Stimulated activated CD8-positive, alpha-beta memory T cell treated with anti-CD3 and anti-CD28 coated beads, Interleukin-12 subunit alpha, Interleukin-12 subunit beta, amount 100 ng/mL, for 24 hours (primary cell): ENCODE results near the gene PPP4R2.
"Not testable (repeated sequence)": the region's sequence is repeated elsewhere in the genome, so short reads cannot be mapped to it uniquely, and the experiment has no call there.

Experiments
- DNase-seq: peaks from one replicate; pipeline ENCODE4 v3.0.0-alpha.2; 2020; ENCODE audit errors: extremely low read depth

PPP4R2 gene

GRCh38 chr3:73026111-73026759 lies 29.6 kb downstream of the PPP4R2 start:
- DNase-seq: no peak

- no peak for DNase-seq
These were observed 30.1 kb downstream of the PPP4R2 start for GRCh38 chr3:73026760-73027113.

DNA sequence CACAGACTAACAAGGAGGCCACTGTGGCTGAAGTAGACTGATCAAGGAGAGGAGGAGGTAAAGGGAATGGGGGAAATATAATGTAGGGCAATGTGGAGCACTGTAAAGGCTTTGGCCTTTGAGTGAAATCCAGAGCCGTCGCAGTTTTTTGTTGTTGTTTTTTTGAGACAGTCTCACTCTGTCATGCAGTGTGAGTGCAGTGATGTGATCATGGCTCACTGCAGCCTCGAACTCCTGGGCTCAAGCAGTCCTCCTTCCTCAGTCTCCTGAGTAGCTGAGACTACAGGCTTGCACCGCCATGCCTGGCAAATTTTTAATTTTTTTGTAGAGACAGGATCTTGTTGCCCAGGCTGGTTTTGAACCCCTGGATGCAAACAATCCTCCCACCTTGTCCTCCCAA lies 32.2 kb downstream of the PPP4R2 start:
- no peak for DNase-seq

GRCh38 chr3:73029321-73029796 lies 32.7 kb downstream of the PPP4R2 start:
- DNase-seq: no peak

DNA sequence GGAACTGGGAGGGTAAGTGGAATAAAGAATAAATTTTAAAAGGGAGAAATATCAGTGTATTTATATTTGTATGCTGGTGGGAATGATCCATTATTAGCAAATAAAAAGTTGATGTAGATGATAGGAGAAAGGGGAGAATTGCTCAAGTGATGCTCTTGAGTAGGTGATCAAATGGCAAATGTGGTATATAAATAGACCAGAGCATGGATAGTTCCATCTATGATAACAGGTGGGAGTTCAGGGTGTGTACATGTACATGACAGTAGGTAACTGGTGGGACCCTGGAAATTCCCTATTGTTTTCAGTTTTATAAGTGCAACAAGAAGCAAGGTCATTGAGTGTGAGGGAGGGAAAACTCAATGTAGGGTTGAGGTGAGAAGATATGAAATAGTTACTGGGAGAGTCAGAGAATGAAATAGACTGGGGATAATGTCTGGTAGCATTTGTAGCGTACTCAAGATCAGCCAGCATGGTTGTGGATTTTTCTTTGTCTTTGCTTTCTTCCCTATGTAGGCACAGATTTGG lies 33.5 kb downstream of the PPP4R2 start:
- no peak for DNase-seq

GRCh38 chr3:73031573-73032103 lies 35.0 kb downstream of the PPP4R2 start:
- DNase-seq: no peak

DNA sequence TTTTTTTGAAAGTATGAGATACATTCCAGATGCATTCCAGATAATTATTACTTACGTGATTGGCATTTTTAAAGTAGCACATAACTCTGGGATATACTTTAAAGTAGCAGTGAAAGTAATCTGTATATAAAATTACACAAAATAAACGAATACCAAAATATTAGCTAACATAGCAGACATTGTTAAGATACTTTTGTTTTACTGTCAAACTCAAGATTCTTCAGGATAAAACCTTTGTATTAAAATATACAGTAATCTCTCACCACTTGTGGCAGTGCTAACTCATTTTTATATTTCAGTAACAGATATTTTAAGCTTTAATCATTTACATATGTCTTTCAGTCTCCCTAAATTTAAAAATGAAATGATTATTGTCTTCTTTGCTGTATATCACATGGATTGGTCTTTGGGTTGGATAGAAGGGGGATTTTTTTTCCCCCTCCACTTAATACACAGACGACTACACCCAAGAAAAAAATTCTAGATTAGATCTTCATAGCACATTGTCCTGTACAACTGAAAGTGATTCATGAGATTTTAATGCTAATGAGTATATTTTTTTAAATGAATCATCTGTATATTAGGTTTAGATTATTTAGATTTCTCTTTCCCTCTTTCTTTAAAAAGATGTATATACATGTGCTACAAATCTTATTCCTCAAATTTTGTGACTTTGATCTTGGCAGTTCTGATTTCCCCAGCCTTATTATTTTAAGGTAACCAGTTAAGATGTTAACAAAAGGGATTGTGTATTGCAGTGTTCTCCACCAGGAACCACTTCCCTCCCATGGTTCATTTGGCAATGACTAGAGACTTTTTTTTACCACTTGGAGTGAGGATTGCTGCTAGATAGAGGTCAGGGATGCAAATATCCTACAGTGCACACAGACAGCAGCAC lies 40.3 kb downstream of the PPP4R2 start:
- DNase-seq: no peak

DNA sequence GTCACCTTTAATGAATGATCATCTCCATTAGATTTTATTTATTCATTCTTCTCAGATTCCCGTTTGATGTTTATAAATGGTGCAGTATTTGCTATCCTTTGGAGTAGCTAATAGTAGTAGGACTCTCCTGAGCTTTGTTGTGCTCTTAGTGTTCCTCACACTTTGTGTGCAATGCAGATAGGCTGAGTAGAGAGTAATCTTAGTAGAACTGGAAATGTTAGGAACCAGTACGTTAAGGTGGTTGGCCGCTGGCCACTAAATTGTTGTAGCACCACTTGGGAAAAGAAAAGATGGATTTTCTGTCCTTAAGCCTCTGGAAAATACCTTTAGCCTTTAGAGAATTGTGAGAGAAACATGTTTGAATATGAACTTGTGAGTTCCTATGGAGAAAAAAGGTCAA lies 44.9 kb downstream of the PPP4R2 start:
- DNase-seq: no peak

- DNase-seq: no peak
These were observed 46.8 kb downstream of the PPP4R2 start for GRCh38 chr3:73043414-73043813.

GRCh38 chr3:73045391-73045790 lies 48.8 kb downstream of the PPP4R2 start:
- no peak for DNase-seq

DNA sequence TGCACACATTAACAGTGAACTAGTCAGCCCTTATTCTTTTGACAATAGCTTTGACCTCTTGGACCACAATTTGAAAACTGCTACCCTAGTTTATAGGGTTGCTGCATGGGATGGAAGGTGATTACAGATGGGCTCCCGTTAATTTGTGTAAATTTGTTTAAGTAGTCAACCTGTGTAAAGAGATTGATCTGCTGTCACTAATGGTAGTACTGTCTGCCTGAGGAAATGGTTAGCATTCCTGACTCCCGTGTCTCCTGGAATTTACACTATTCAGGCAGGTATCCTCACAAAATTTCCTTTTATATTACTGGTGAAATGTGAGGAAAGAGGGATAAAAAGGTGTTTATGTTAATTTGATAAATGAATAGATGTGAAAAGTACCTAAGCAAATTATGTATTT lies 49.6 kb downstream of the PPP4R2 start:
- DNase-seq: no peak

DNA sequence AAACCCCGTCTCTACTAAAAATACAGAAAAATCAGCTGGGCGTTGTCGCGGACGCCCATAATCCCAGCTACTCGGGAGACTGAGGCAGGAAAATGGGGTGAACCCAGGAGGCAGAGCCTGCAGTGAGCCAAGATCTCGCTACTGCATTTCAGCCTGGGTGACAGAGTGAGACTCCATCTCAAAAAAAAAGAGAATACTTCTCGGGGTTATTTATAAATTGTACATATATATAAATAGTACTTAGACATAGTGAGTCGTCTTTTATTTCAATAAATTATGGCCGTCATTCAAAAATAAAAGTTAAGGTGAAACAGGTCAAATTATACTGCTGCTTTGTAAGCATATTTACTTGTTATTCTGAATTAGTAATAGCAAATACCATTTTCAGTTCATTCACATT lies 52.7 kb downstream of the PPP4R2 start:
- no peak for DNase-seq

DNA sequence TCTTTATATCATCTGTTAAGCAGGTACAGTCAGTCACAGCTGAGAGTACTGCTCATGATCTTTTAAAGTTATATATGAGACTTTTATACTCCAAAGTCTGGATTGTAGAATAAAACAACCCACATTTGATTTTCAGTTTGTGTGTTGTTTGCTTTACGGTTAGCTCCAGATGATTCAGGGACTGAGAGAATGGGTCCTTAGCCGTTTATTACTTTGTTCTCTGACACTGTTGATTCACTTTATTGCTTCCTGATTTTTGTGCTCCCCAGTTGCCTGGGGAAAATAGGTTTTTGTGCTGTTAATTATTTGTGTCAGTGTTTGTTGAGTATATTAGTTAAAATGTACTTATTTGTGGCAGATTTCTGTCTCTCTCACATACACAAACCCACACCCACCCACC lies 56.2 kb downstream of the PPP4R2 start:
- DNase-seq: no peak

DNA sequence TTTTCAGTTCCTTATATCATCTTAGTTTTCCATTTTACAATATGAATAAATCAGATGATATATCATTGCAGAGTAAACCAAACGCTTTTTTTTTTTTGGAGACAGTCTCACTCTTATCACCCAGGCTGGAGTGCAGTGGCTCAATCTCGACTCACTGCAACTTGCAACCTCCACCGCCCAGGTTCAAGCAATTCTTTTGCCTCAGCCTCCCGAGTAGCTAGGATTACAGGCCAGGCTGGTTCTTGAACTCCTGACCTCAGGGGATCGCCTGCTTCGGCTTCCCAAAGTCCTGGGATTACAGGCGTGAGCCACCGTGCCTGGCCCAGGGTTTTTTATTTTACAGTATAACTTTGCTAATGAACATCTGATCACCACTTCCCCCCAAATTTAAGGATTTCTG lies 59.0 kb downstream of the PPP4R2 start:
- no peak for DNase-seq

DNA sequence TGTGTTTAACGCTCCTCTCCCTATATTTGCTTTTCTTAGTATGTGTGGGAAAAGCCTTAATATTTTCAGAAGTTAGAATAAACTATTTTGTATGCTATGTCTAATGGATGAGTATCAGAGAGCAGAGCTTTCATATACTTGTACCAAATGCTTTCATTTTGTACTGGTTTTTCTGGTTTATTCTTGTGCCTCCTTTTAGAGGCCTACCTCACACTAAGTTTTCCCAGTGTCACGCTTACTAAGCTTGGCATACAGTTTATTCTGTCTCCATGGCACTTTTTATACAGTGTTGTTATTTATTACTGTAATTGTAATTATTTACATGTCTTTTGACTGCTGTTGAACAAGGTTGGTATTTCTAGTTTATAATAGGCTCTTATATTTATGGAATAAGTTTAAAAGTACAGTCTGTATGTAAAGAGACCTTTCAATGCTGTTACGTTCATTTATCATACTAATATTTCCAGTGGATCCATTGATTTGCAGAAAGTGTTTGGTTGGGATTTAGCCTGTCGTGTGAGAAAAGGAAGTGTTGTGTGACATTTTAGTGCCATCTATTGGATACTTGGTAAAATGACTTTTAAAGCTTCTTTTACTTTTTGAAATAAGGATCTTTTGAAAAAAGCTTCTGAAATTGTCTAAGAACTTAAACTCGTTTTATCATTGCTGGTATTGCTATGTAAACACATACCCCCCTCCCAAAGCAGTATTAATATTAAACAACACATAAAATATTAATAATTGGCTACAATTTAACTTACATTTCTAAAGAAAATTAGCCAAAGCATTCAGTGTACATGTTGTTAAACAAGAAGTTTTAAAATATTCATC lies 59.6 kb downstream of the PPP4R2 start:
- DNase-seq: no peak

GRCh38 chr3:73056845-73057150 lies 60.2 kb downstream of the PPP4R2 start:
- DNase-seq: no peak

DNA sequence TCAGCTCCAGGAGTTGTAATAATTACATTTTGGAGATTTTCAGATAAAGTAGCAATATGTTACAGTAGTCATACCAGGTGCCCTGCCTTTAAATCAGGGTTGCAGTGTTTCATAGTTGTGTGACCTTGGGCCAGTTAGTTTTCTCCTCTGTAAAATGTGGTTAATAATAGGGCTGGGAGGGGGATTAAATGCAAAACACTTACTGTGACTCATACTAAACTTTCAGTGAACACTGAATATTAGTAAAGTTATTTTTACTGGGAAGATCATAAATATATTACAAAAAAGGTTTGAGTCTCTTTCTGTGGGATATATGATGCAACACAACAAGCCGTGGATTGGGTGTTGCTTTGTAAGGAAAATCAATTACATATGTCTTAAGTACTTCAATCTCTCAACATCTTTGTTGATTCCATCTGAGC lies 63.7 kb downstream of the PPP4R2 start:
- no peak for DNase-seq

- DNase-seq: no peak
These were observed 64.8 kb downstream of the PPP4R2 start, which contains the start of gene EBLN2 for GRCh38 chr3:73061416-73061815. EBLN2 (plus strand) TSS chr3:73061659; CDS start chr3:73062082, 423 bp downstream.

GRCh38 chr3:73066243-73066642 lies 69.6 kb downstream of the PPP4R2 start:
- not testable (repeated sequence) for DNase-seq

DNA sequence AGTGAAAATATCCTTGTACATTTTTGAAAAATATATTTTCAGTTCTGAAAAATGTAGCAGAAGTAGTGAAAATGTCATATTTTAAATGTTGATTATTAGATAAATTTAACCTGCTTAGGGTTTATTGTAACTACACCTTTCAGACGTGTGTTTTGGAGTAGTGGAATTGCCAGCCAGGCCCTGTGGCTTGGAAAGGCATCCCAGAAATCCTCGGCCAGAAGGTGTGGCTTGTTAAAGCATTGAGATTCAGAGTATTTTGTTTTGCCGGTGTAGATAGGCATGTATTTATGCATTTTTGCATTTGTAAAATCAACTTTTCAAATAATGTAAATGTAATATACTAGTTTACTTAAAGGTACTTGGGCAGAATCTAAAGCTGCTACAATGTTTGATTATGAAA lies 71.8 kb downstream of the PPP4R2 start:
- DNase-seq: no peak

- no peak for DNase-seq
These were observed 72.6 kb downstream of the PPP4R2 start for GRCh38 chr3:73069187-73069586.
